Measurements from ENCODE around the gene NTRK3.

DNA sequence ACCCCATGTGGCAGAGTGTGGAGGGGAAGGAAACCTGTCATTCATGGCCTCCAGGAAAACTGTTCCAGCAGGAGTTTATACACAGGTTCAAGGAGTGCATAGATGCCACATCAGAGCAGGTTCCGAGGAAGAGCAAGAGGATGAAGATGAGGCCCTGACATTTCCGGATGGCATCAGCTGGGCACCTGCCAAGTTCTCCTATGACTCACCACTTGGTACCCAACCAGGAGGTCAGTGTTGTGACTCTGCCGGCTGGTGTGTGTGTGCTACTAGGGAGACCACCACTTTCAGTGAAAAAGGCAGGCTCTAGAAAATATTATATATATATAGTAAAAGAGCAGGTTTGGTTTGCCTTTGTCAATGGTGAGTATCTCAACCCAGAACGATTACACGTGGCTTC is 69.3 kb downstream of the NTRK3 start:
- no peak for TF ChIP-seq POLR2A (IDR thresholded peaks at IDR 0.05)
- TF ChIP-seq, protein P1, sequence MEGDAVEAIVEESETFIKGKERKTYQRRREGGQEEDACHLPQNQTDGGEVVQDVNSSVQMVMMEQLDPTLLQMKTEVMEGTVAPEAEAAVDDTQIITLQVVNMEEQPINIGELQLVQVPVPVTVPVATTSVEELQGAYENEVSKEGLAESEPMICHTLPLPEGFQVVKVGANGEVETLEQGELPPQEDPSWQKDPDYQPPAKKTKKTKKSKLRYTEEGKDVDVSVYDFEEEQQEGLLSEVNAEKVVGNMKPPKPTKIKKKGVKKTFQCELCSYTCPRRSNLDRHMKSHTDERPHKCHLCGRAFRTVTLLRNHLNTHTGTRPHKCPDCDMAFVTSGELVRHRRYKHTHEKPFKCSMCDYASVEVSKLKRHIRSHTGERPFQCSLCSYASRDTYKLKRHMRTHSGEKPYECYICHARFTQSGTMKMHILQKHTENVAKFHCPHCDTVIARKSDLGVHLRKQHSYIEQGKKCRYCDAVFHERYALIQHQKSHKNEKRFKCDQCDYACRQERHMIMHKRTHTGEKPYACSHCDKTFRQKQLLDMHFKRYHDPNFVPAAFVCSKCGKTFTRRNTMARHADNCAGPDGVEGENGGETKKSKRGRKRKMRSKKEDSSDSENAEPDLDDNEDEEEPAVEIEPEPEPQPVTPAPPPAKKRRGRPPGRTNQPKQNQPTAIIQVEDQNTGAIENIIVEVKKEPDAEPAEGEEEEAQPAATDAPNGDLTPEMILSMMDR (IDR thresholded peaks at IDR 0.05), result no peak

Measured in thyroid gland (tissue), 4 donors.